Hepatocyte (in vitro differentiated cells): ENCODE results near the gene ANO7.

Source experiments
- EZH2 ChIP-seq: fragments of 200-600 bp; sonication (generic); IDR thresholded peaks from 2 replicates; pipeline ENCODE4 v1.6.1; 2016; ENCODE audit warnings: antibody characterized with exemption, mild to moderate bottlenecking, borderline replicate concordance
- EZH2phosphoT487 ChIP-seq: fragments of 200-600 bp; sonication (generic); IDR thresholded peaks from one replicate; pipeline ENCODE4 v1.6.1; 2018; ENCODE audit warnings: antibody characterized with exemption, mild to moderate bottlenecking, low read depth, moderate library complexity; ENCODE audit not compliant: unreplicated experiment, severe bottlenecking
- TF ChIP-seq, protein P1 (sequence below): fragments of 200-600 bp; sonication (generic); IDR thresholded peaks from 2 replicates; pipeline ENCODE4 v1.5.1; 2016; ENCODE audit warnings: antibody characterized with exemption, mild to moderate bottlenecking; ENCODE audit not compliant: poor library complexity

DNA sequence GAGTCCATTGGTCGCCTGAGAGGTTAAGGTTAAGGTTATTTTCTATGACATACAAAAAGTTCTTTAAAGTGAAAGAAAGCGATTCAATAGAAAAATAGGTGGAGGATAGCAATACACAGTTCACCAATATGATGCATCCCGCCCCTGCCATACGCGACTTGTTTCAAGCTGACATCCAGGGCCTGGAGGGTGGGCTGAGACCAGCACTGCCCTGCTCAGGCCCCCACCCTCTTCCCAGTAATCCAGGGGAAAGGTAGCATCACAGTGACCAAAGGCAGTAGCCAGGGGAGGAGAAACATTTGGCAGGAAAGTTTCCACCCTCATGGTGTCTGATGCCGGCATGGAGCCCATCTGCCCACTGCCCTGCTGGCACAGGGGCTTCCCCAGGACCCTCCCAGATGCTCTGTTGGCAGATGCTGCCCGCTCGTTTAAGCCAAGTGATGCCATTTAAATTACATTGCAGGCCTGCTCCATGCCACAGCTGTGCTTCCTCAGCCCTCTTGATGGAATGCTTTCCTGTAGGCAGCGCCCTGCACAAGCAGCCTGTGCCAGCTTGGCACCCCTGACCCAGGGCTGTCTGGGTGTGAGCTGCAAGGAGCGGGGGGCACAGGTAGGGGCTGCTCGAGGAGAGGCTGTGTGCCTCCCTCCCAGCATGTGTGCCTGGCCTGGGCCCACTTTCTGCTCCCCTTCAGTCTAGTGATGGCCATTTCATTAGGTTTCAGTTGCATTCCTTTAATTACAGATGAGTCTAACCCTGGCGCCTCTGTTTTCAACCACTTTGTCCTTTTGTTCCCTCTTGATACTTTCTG lies 10.7 kb upstream of the ANO7 start:
- TF ChIP-seq, protein P1, sequence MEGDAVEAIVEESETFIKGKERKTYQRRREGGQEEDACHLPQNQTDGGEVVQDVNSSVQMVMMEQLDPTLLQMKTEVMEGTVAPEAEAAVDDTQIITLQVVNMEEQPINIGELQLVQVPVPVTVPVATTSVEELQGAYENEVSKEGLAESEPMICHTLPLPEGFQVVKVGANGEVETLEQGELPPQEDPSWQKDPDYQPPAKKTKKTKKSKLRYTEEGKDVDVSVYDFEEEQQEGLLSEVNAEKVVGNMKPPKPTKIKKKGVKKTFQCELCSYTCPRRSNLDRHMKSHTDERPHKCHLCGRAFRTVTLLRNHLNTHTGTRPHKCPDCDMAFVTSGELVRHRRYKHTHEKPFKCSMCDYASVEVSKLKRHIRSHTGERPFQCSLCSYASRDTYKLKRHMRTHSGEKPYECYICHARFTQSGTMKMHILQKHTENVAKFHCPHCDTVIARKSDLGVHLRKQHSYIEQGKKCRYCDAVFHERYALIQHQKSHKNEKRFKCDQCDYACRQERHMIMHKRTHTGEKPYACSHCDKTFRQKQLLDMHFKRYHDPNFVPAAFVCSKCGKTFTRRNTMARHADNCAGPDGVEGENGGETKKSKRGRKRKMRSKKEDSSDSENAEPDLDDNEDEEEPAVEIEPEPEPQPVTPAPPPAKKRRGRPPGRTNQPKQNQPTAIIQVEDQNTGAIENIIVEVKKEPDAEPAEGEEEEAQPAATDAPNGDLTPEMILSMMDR = no peak
- TF ChIP-seq EZH2 (no peak), EZH2phosphoT487 (no peak)
